NCI-H526 (cell line): ENCODE measurements around the gene TCF4.

Experiments
- DNase-seq, 2 experiments: peaks; one replicate each; lab custom pipeline; 2025; lab: John Stamatoyannopoulos, UW

The TCF4 gene

GRCh38 chr18:55440988-55441387, 147.0 kb downstream of the TCF4 start:
- DNase-seq: peak; percentile 87 to 92

GRCh38 chr18:55439056-55439455, 148.9 kb downstream of the TCF4 start:
- no peak for DNase-seq

GRCh38 chr18:55435592-55435991, 152.4 kb downstream of the TCF4 start:
- DNase-seq: no peak

GRCh38 chr18:55433648-55434047, 154.3 kb downstream of the TCF4 start:
- peak; percentile 46 to 65 for DNase-seq

GRCh38 chr18:55433140-55433539, 154.9 kb downstream of the TCF4 start:
- DNase-seq: no peak

GRCh38 chr18:55432307-55433040, 155.5 kb downstream of the TCF4 start:
- no peak for DNase-seq

GRCh38 chr18:55430026-55430425, 158.0 kb downstream of the TCF4 start:
- no peak for DNase-seq

- DNase-seq: no peak
Observed at GRCh38 chr18:55427951-55428350, 160.0 kb downstream of the TCF4 start.

GRCh38 chr18:55425698-55426097, 162.3 kb downstream of the TCF4 start:
- DNase-seq: no peak

- DNase-seq: peak; percentile 82 to 86
Observed at GRCh38 chr18:55422456-55423180, 165.4 kb downstream of the TCF4 start.

- peak; percentile 81 to 86 for DNase-seq
Observed at GRCh38 chr18:55421615-55422419, 166.2 kb downstream of the TCF4 start.

GRCh38 chr18:55421308-55421614, 166.7 kb downstream of the TCF4 start:
- no peak for DNase-seq

- peak in 1 of 2 experiments; percentile 5 for DNase-seq
Observed at GRCh38 chr18:55420665-55421307, 167.2 kb downstream of the TCF4 start.

GRCh38 chr18:55419947-55420664, 167.9 kb downstream of the TCF4 start:
- peak in 1 of 2 experiments; percentile 21 for DNase-seq

- DNase-seq: peak; percentile 60 to 86
Observed at GRCh38 chr18:55419132-55419946, 168.7 kb downstream of the TCF4 start.

- DNase-seq: no peak
Observed at GRCh38 chr18:55418439-55418838, 169.6 kb downstream of the TCF4 start.

GRCh38 chr18:55416791-55417190, 171.2 kb downstream of the TCF4 start:
- no peak for DNase-seq

- DNase-seq: peak; percentile 50 to 84
Observed at GRCh38 chr18:55415258-55415871, 172.6 kb downstream of the TCF4 start.

- no peak for DNase-seq
Observed at GRCh38 chr18:55414475-55414874, 173.5 kb downstream of the TCF4 start.

- DNase-seq: no peak
Observed at GRCh38 chr18:55413474-55413873, 174.5 kb downstream of the TCF4 start.
